Measurements from ENCODE around the gene SNX30.
A peak's percentile ranks its signal among the peaks of the same experiment; 100 is the strongest.

Gene SNX30

DNA sequence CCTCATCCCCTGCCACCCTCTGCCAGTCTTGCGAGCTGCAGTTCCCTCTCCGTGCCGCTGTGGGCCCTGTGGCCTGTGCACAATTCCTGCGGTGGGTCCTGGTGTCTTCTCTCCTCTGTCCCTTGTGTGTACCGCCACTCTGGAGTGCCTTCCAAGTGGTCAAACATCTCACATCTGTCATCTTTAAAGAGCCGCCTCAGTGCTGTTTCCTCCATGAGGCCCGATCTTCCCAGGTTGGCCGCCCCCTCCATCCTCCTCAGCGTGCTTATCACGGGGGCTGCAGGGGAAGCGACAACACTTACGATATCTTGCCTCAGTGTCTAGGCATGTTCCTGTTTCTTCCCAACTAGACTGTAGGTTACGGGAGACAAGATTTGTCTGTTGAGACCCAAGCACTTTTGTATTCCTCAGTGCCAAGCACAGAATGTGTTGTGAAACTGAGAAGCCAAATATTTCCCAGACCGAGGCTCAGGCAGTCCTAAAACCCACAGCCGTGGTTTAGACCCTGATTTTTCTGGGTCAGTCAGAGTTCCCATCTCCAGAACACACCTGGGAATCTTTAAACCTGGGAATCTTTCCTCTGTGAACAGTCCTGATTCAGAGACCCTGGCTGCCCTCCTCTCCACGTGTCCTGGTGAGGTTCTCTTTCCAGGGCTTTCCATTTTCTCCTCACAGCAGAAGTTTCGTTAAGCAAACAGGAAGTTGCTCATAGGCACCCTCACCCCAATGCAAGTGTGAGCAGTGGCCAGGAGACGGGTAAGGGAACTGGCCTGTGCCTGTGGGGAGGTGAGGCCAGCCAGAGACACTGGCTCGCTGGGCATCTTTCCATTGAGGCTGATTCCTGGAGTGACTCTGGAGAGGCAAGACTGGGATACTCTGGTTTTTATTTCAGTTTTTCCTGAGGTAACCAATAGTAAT lies 111.3 kb downstream of the SNX30 start:
- DNase-seq = no peak

DNA sequence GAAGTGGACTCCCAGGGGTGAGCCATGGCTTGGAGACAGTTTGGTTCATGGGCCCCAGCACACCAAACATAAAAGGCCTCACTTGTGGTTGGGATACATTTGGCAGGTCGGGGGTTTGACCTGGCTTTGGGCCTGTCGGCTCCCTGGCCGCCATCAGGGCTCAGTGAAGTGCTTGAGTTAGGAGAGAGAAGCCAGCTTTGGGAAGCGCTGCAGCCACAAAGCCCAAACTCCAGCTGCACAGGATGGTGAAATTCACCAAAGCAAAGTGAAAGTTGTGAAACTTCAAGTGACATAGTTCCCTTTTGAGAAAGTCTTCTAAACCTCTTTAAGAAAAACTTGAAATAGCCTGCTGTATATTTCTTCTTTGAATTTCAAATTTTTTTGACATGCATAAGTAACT lies 112.7 kb downstream of the SNX30 start:
- DNase-seq = no peak

DNA sequence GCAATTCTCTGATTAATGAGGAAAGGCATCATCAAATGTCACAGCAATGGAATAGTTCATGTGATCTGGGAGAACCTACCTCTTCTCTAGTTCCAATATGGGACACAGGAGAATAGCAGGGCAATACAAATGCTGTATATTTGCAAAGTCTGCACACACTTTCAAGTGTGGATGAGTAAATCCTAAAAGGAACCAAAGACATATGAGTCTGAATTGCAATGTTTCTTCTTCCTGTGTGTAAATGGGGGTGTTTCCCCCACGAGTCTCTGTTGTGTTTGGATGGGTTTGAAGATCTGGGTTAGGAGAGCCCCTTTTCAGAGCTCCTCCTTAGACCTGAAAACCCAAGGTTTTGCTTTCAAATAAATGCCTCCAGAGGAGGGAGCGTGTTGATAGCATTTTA lies 113.2 kb downstream of the SNX30 start:
- DNase-seq = no peak

DNA sequence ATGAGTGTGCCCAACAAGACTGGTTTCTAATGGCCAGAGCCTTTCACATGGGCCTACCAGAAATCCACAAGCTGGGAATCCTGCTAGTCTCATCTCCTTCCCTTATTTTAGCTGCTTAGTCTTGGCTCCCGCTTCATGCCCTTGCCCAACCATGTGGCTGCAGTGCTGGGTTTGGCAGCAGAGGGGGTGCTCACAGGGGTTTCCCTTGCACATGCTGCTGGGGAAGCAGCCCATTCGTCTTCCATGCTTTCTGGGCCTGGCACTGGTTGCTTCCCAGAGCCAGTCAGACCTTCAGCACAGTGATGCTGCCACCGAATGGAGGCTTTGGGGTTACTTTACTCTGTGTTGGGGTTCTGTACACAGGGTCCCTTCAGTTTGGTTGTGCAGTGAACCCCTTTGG lies 113.8 kb downstream of the SNX30 start:
- no peak for DNase-seq

DNA sequence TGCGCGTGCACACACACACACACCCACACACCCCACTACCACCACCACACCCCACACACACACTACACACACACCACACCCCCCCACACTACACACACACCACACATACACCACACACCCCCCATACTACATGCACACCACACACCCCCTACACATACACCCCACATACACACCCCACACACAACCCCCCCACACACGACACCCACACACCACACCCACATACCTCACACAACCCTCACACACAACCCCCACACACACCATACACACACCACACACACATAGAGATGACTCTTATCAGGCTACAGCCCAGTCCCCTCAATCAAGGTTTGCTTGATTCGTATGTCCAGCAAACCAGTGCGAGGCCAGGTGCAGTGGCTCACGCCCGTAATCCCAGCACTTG lies 114.4 kb downstream of the SNX30 start:
- no peak for DNase-seq

DNA sequence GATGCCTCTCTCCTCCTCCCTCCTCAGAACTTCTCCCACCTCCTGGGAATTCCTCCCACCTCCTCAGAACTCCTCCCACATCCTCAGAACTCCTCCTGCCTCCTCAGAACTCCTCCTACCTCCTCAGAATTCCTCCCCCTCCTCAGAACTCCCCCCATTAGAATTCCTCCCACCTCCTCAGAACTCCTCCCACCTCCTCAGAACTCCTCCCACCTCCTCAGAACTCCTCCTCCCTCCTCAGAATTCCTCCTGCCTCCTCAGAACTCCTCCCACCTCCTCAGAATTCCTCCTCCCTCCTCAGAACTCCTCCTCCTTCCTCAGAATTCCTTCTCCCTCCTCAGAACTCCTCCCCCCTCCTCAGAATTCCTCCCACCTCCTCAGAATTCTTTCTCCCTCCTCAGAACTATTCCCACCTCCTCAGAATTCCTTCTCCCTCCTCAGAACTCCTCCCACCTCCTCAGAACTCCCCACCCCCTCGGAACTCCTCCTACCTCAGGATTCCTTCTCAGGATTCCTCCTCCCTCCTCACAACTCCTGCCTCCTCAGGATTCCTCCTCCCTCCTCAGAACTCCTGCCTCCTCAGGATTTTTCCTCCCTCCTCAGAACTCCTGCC lies 116.2 kb downstream of the SNX30 start:
- DNase-seq = no peak

DNA sequence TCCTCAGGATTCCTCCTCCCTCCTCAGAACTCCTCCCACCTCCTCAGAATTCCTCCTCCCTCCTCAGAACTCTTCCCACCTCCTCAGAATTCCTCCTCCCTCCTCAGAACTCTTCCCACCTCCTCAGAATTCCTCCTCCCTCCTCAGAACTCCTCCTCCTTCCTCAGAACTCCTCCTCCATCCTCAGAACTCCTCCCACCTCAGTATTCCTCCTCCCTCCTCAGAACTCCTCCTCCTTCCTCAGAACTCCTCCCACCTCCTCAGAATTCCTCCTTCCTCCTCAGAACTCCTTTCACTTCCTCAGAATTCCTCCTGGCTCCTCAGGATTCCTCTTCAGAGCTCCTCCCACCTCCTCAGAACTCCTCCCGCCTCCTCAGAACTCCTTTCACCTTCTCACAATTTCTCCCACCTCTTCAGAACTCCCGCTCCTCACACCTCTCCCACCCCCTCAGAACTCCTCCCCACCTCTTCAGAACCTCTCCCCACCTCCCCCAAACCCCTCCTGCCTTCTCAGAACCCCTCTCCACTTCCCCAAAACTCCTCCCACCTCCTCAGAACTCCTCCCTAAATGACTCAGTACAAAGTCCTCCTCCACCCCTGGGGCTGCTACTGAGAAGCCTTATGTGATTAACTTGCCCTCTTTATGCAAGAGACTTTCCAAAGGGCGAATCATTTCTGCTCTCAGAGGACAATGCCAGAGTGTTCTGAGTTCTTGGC lies 116.9 kb downstream of the SNX30 start:
- peak; percentile 53 for DNase-seq

DNA sequence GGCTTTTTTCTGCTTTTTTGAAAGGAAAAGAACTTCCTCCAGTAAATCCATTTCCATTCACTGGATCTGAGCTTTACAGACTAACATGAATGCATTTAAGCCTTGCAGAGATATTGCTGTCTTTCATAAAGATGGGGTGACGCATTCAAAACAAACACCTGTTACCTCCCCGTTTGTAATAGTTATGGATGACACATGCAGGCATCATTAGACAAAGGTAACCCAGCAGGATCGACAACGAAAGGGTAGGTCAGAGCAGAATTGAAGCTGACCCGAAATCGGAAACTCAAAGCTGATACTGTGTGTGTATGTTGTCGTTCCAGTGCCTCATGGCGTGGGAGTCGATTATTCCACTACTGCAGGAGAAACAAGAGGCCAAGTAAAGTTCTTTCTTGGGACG lies 117.9 kb downstream of the SNX30 start:
- no peak for DNase-seq

DNA sequence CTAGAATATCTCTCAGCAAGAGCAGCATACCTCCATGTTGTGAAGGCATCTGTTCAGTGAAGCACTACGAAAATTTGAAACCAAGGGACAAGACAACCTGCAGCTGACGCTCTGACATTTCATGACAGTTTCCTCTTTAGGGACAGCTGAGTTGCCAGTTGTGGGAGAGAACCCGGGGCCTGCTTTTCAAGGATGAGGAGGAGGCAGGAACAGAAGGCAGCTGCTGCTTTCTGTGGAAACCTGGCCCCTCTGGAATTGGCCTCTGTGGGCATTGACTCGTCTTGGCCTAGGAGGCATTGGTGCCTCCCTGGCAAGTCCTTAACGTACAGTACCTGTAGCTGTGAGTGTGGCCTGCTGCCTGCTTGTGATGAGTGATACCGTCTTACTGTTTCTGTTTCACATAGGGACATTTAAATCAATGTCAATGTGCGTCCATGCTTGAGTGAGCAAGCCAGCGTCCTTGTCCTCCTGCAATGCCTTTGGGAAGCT lies 118.5 kb downstream of the SNX30 start:
- DNase-seq = no peak

DNA sequence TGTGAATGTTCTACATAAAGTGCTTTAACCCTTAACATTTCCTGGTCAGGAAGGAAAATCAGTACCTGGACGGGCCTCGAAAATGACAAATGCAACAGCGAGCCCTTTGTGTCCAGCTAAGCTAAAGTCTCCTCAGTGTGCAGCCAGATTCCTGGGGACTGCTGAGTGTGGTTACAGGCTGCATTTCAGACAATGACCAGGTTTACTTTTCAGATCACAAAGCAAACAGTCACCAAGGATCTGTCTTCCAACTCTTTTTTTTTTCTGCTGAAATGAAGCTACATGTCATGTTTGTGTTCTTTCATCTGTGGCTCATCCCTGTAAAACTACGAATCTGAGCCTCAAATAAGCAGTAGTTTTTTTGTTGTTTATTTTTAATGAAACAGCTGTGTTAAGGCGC lies 119.4 kb downstream of the SNX30 start:
- DNase-seq = no peak

DNA sequence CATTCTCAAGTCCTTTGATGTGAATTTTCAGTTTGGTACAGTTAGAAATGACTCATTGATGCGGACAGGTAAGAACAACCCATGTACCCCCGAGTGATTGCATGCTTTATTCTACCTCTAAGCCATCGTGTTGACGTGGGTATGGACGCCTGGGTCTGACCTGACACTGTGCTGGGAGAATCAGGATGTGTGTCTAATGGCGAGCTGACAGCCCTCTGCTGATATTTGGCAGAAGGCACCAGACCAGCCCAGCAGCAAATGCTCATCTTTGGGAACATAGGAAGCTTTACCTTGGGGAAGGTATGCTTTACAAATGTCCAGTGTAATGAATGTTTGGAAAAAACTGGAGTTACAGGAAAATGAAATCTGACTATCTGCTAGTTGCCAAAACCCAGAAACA lies 120.0 kb downstream of the SNX30 start:
- no peak for DNase-seq

DNA sequence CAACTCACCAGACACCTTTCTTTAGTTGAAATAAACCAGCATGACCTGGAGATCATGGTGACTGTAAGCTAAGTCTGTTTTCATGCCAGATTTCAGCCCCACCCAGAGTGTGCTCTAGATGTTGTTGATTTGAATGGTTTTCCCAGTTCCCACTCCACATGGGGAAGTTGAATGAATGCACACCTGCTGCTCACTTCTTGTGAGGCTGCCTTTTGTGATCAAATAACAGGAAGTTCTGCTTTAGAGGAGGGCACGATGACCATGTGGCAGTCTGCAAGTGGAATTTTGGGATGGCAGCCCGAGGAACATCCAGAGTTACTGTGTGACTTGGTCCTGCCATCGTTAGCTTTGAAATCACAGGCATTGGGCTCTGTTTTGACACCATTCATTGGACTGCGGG lies 121.5 kb downstream of the SNX30 start:
- no peak for DNase-seq

DNA sequence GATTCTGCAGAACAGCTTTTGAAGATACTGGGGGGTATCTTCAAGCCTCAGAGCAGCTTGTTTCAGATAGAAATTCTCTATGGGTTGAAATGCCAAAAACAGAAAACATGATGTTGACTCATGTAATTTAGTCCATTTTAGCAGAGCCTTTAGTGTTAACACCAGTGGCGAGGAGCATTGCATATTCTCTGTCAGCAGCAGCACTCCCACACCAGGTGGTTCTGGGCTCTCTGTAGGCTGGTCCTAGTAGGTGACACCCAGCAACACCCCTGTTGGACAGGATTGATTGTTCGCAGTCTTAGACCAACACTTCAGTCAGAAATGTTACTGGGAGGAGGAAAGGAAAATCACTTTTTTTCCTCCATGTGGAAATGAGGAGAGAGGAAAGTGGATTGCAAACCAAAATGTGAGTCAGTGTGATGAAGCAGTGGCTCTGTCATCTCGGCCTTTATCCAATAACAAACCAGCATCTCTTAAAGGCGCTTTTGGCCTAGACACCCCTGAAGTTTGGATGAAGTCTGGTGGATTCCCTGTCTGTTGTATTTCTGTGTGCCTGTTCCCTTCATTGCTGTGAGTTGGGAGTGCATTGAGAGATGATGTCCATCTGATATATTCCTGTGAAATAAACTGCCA lies 123.3 kb downstream of the SNX30 start:
- DNase-seq = no peak

DNA sequence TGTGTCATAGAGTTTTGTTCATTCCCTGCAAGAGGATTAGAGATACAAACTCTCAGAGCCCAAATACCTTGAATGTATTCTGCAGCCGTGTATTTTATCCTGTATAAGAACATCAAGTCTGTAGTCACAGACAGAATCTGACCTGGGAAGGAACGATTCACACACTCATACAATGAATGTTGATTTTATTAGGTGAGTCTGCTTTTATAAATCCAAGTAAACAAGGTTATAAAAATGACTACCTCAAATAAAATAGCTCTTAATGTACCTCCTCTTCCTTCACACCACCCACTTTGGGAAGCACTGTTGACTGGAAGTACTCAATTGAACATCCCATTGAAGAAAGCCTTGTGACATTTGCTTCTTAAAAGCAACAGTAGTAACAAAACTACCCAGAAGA lies 128.2 kb downstream of the SNX30 start:
- no peak for DNase-seq

DNA sequence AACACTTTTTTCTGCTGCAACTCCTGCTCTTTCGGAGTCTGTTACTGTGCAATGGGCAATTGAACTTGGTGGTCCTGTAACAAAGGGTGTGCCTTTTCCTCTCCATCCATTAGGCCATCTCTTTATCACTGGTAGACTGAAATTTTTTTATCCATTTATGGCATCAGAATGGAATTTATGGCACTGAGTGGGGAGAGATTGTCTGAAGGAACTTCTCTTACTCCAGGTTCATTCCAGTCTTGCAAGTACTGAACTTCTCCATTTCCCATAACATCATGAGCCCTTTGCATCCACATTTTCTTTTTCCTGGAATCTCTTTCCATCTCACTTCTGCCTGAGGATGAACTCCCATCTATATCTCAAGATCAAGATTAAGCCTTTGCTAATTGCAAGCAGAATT lies 130.1 kb downstream of the SNX30 start:
- DNase-seq = no peak

DNA sequence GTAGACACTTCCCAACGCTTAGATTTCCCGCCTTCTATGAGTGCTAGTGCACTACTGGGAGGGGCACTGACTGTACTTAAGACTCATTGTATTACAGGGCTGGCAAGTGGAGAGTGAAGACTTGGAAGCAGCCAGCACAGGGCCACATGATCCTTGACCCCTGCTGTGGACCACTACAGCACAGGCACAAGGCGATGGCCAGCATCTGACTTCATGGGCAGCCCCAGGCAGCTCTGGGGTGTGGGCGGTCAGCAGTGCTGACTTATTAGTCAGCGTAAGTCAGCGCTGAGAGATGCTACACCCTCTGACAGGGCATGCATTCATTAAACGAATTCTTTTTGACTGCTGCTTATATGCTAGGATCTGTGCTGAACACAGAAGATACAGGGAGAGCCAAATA lies 130.8 kb downstream of the SNX30 start:
- DNase-seq = no peak

DNA sequence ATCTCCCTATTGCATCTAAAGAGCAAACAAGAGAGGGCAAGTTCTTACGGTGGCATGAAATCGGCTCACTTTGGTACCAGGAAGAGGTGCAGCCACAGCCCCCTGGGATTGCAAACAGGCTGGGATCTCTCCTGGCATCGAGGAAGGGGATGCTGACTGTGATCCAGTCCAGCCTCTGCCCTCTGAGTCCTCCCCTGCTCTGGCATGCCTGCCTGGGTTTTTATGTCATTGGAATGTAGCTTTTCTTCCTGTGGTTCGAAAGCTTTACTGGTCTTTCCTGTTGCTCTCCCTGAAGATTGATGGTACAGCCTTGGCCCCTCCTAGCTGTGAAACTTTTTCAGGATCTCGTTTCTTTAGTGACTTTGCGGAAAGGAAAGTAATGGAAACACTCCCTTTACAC lies 133.5 kb downstream of the SNX30 start:
- DNase-seq = no peak

DNA sequence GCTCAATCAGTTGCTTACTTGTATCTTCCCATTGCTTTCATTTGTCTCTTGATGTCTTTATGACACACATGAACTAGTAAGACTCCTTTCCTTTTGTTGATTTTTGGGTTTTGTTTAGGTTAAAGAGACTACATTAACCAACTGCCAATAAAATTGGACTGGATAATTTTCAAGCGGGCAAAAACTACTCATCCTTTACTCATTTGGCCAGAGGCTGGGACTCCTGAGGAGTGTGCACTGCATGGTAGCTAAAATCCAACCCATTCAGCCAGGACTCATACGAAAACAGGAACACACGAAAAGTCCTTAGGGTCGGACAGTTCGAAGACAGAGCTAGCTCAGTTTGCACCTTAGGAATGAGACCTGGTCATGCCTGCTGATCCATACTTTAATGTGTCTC lies 134.2 kb downstream of the SNX30 start:
- DNase-seq = no peak

DNA sequence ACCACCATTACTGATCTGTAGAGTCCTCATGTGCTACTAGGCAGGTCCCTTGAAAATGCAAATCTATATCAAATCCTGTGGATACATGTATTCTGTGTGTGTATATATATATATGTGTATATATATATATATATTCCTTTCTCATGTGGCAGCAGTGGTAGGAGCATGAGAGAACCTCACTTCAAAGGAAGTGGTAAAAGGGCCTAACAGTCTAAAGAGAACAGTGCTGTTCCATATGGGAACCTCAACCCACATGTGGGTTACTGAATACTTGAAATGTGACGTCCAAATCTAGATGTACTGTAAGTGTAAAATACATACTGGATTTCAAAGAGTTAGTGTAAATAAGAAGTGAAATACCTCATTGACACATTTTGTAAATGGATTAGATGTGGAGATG lies 134.8 kb downstream of the SNX30 start:
- no peak for DNase-seq

DNA sequence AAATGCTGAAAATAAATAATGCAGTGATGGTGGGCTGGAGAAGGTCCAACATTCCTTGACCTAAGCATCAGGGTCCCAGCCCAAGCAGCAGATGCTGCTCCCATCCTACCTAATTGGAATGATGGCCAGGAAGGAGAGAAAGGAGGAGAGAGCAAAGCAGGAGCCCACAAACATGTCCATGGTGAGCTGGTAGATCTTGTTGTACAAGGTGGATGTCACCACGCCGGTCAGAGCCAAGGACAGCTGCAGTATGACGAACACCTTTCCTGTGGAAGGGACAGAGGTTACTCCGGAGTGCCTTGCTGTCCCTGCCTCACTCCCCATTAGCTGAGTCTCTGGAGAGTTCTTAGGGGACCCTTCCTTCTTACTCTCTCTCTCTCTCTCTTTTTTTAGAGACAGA lies 135.8 kb downstream of the SNX30 start:
- no peak for DNase-seq

DNA sequence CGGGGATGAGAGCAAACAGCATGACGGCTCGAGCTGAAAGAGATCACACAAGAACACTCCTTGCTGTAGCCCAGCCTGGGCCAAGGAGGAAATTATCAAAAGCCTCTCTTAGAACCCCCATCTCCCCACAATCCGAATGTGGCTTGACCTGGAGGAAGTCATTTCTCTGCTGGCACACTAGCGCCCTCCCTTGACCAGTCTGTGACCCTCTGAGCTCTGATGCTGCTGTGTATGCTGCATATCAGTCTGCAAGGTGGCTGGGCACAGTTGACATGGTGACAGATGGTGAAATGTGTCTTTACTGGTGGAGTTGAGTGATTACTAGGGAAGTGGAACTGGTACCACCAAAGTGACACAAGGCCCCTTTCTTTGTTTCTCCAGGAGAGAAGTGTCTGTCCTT lies 136.8 kb downstream of the SNX30 start:
- no peak for DNase-seq

DNA sequence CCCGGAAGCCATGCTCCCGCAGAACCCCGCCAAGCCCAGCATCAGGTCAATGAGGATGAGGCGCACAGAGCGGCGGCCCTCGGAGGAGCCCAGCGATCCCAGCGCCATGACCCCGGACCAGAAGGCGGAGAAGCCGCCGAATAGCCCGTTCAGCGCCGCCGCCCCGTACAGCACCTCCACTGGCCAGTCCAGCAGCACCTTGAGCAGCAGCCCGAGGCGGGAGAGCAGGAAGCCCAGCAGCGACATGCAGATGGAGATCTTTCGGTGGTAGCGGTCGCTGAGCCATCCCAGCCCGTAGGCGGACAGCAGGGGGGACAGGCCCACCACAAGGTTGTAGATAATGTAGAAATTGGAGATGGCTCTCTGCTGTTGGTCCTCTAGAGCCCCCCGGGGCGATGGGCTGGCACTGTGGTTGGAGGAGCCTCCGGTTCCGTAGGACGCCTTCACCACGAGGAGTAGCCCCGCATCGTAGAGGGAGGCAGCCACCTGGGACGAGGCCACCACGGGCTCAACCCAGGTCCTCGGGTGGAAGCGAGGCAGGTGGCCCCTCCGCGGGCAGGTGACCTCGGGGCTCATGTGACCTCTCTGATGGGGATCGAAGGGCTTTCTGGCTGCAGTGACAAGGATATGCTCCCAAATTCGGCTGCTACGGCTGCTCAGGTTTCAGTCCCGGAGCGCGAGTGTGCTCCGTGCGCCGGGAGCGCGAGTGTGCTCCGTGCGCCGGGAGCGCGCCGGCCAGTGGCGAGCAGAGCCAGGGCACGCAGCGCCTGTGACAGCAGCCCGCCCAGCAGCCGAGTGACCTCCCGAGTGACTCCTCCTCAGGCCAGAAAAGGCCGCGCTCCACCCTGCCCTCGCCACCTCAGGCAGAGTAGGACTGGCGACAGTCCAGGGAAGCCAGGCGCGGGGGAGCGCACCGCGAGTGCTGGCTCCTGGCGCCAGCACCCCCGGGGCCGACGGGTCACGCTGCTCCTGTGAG lies 139.8 kb downstream of the SNX30 start, which contains the start of gene SLC46A2:
Gene SLC46A2, minus strand, starts transcription at position 771 of the 976 bp plus-strand sequence. Its CDS starts 195 bp downstream, at position 576.
- no peak for DNase-seq
